Right atrium auricular region (tissue), 2 donors: ENCODE results near the gene MKRN2OS. TPM values are rescaled to one million over a fixed set of nuclear protein-coding genes. Genes with fewer than 3 reads are reported as not detected.
"Not testable (repeated sequence)": the region's sequence is repeated elsewhere in the genome, so short reads cannot be mapped to it uniquely, and the experiment has no call there.

Experiments used
- DNase-seq: peaks from one replicate; pipeline ENCODE4 v3.0.0-alpha.2; 2019; ENCODE audit warnings: low spot score
- H3K27ac ChIP-seq, 2 donors: fragments of 200-600 bp; sonication (generic); 1 replicate in 1 of 2; 2 replicates in 1 of 2; pipeline ENCODE4 v1.5.1; 2016 to 2019
- H3K27me3 ChIP-seq, 2 donors: fragments of 200-600 bp; sonication (generic); one replicate each; pipeline versions ENCODE4 v1.5.1 to v1.6.0; 2017 to 2019
- H3K36me3 ChIP-seq: fragments of 200-600 bp; sonication (generic); one replicate; pipeline ENCODE4 v1.5.1; 2016
- H3K4me1 ChIP-seq, 2 donors: fragments of 200-600 bp; sonication (generic); one replicate each; pipeline versions ENCODE4 v1.5.1 to v1.6.0; 2017 to 2019
- H3K4me3 ChIP-seq, 2 donors: fragments of 200-600 bp; sonication (generic); 1 replicate in 1 of 2; 2 replicates in 1 of 2; pipeline ENCODE4 v1.5.1; 2017 to 2019; ENCODE audit warnings: mild to moderate bottlenecking in 1 of 2, moderate library complexity in 1 of 2
- H3K9me3 ChIP-seq, 2 donors: fragments of 200-600 bp; sonication (generic); one replicate each; pipeline ENCODE4 v1.5.1; 2019
- CTCF ChIP-seq, 2 donors: fragments of 200-600 bp; sonication (generic); IDR thresholded peaks; one replicate each; pipeline ENCODE4 v1.5.1; 2019; ENCODE audit warnings: antibody characterized with exemption in 2 of 2
- total RNA-seq, 2 donors: library from RNA; depleted of rRNA; stranded (reverse); fragments of >200 nt; gene quantifications; one replicate each; pipeline ENCODE4 v1.1.0, GENCODE V29; 2016

The MKRN2OS gene
- total RNA-seq, 2 donors from 2014 or later = not detected

DNA sequence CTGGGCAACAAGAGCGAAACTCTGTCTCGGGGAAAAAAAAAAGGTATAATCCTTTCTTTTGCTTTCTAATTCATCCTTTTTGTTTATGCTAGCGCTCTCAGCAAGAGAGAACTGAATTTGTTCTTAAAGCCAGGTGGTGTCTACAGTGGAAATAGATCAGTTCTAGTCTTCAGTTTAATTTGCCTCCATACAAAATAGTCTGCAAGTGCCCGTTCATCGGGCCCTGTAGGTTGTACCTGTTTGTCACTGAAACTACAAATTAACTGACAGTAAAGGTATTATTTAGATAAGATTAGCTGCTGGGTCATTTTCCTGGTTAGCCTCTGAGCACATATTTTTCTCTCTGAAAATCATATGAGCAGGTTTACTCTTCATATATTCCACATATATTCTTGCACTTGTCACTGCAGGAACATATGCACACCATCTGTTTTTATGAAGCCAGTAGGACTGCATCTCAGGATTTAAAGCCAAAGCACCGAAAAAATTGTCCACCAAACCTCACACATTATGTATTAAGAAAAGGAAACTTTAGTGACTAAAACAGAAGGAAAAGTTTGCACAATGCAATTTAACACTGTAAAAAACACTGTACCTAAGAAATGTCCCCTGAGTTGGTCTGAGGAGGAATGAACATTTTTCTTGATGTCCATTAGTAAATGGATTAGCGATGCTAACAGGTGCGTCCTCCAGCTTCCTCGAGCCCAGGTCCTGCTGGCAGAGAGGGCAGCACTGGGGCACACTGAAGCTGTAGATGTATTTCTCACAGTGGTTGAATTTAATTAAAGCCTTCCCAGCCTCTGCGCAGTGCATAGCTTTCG, 437 bp downstream of the MKRN2OS start:
- Histone ChIP-seq H3K4me3 (no peak overlapping the region), H3K27ac (no peak overlapping the region), H3K9me3 (no peaks in the 10 kb centered on the region), H3K36me3 (peaks cover 5% of the 10 kb centered on the region), H3K27me3 (no peaks in the 10 kb centered on the region), H3K4me1 (no peaks in the 10 kb centered on the region)
- no peak for TF ChIP-seq CTCF (IDR thresholded peaks at IDR 0.05)
- no peak for DNase-seq

DNA sequence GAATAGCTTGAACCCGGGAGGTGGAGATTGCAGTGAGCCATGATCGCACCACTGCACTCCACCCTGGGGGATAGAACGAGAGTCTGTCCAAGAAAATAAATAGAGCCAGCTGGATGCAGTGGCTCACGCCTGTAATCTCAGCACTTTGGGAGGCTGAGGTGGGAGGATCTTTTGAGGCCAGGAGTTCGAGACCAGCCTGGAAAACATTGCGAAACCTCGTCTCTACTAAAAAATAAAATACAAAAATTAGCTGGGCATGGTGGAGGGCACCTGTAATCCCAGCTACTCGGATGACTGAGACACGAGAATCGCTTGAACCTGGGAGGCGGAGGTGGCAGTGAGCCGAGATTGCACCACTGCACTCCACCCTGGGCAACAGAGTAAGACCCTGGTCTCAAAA, 1.8 kb downstream of the MKRN2OS start:
- not testable (repeated sequence) for DNase-seq, H3K4me1 ChIP-seq, H3K4me3 ChIP-seq

GRCh38 chr3:12541625-12542024, 3.7 kb downstream of the MKRN2OS start:
- no peak for DNase-seq
- Histone ChIP-seq H3K9me3 (no peaks in the 10 kb centered on the region), H3K27me3 (no peaks in the 10 kb centered on the region), H3K27ac (no peak overlapping the region), H3K4me1 (no peaks in the 10 kb centered on the region), H3K4me3 (no peak overlapping the region), H3K36me3 (peaks cover 5% of the 10 kb centered on the region)
- TF ChIP-seq CTCF (IDR thresholded peaks at IDR 0.05) = peak in 1 of 2 donors; percentile 53

More for the DNA sequence above, 1.8 kb downstream of the MKRN2OS start:
- not testable (repeated sequence) for H3K9me3 ChIP-seq, H3K27ac ChIP-seq, H3K27me3 ChIP-seq, H3K36me3 ChIP-seq

DNA sequence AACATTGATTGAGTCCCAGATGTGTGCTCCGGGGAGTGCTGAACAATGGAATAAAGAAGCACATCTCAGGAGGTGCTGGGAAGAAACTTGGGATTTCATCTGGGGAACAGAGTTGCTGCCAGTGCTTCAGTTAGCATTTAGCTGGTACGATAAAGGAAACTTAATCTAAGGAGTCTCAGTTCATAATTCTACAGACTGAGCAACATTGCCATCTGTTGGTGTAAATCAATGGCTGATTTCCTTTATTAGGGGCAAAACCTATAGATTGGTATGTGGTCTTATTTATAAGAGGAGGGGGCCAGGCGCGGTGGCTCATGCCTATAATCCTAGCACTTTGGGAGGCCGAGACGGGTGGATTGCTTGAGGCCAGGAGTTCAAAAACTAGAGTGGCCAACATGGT, 8.9 kb downstream of the MKRN2OS start:
- peaks cover 18% of the 10 kb centered on the region for H3K36me3 ChIP-seq
- no peaks in the 10 kb centered on the region for H3K9me3 ChIP-seq
- H3K27ac ChIP-seq = no peak overlapping the region
- H3K27me3 ChIP-seq = no peaks in the 10 kb centered on the region
- TF ChIP-seq CTCF (IDR thresholded peaks at IDR 0.05) = peak in 1 of 2 donors; percentile 41
- H3K4me3 ChIP-seq = no peak overlapping the region
- H3K4me1 ChIP-seq = no peaks in the 10 kb centered on the region
- DNase-seq = no peak

DNA sequence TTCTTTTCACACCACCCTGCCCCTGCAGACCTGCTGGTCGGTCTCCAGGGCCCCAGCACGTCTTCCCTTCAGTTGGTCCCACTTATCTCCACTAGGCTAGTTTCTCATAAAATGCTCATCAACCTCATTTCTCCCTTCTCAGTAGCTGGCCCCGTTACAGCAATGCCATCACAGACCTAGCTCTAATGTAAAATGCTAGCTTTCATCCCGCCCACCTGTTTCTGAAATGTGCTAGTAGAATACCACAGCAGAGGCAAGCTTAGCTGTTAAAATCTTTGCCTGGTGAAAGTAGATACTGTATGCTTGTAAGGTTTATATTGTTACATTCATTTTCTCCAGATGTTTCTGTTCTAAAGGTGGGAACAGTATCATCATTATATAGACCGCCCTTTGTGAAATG, 13.1 kb downstream of the MKRN2OS start:
- Histone ChIP-seq H3K36me3 (peaks cover 29% of the 10 kb centered on the region), H3K9me3 (no peaks in the 10 kb centered on the region), H3K4me1 (no peaks in the 10 kb centered on the region), H3K27me3 (no peaks in the 10 kb centered on the region), H3K27ac (no peak overlapping the region), H3K4me3 (no peak overlapping the region)
- no peak for DNase-seq
- no peak for TF ChIP-seq CTCF (IDR thresholded peaks at IDR 0.05)

GRCh38 chr3:12527757-12528143, 17.5 kb downstream of the MKRN2OS start:
- no peak for TF ChIP-seq CTCF (IDR thresholded peaks at IDR 0.05)
- no peaks in the 10 kb centered on the region for H3K9me3 ChIP-seq

More at GRCh38 chr3:12527757-12528143, 17.5 kb downstream of the MKRN2OS start:
- Histone ChIP-seq H3K36me3 (peaks cover 37% of the 10 kb centered on the region), H3K4me1 (peaks cover 0 to 3% of the 10 kb centered on the region in 2 donors), H3K27ac (no peak overlapping the region), H3K4me3 (no peak overlapping the region), H3K27me3 (no peaks in the 10 kb centered on the region)
- DNase-seq = no peak
